NCI-H774 (cell line): ENCODE results near the gene PTGER3.

Source experiments
- DNase-seq: peaks from one replicate; lab custom pipeline; 2025; lab: John Stamatoyannopoulos, UW

The PTGER3 gene

GRCh38 chr1:71049951-71050598 lies 2.5 kb upstream of the PTGER3 start:
- peak; percentile 68 for DNase-seq

- no peak for DNase-seq
Observed at GRCh38 chr1:71046891-71047634, 553 bp downstream of the PTGER3 start.

- no peak for DNase-seq
Observed at GRCh38 chr1:71045463-71046028, 2.1 kb downstream of the PTGER3 start.

- no peak for DNase-seq
Observed at GRCh38 chr1:71044833-71045232, 2.8 kb downstream of the PTGER3 start.

GRCh38 chr1:71043065-71043464 lies 4.6 kb downstream of the PTGER3 start:
- no peak for DNase-seq

- DNase-seq: no peak
Observed at GRCh38 chr1:71041806-71042205, 5.8 kb downstream of the PTGER3 start.

- DNase-seq: no peak
Observed at GRCh38 chr1:71039661-71040262, 7.9 kb downstream of the PTGER3 start.

GRCh38 chr1:71038942-71039341 lies 8.7 kb downstream of the PTGER3 start:
- DNase-seq: no peak

GRCh38 chr1:71037829-71038620 lies 9.6 kb downstream of the PTGER3 start:
- no peak for DNase-seq

GRCh38 chr1:71037066-71037465 lies 10.6 kb downstream of the PTGER3 start:
- no peak for DNase-seq

- no peak for DNase-seq
Observed at GRCh38 chr1:71033136-71033535, 14.5 kb downstream of the PTGER3 start.

- DNase-seq: no peak
Observed at GRCh38 chr1:71031426-71031825, 16.2 kb downstream of the PTGER3 start.

GRCh38 chr1:71030026-71030425 lies 17.6 kb downstream of the PTGER3 start:
- DNase-seq: no peak

GRCh38 chr1:71028981-71029380 lies 18.6 kb downstream of the PTGER3 start:
- no peak for DNase-seq

GRCh38 chr1:71027991-71028390 lies 19.6 kb downstream of the PTGER3 start:
- no peak for DNase-seq

- DNase-seq: no peak
Observed at GRCh38 chr1:71026093-71026492, 21.5 kb downstream of the PTGER3 start.

GRCh38 chr1:71023515-71023914 lies 24.1 kb downstream of the PTGER3 start:
- no peak for DNase-seq

- DNase-seq: no peak
Observed at GRCh38 chr1:71019233-71019969, 28.2 kb downstream of the PTGER3 start.

- no peak for DNase-seq
Observed at GRCh38 chr1:71018791-71019190, 28.8 kb downstream of the PTGER3 start.

- no peak for DNase-seq
Observed at GRCh38 chr1:71015745-71016144, 31.9 kb downstream of the PTGER3 start.

GRCh38 chr1:71014178-71014579 lies 33.4 kb downstream of the PTGER3 start:
- DNase-seq: no peak
